Tibial artery (tissue), 4 donors: ENCODE results near the gene ERVFRD-1.

ENCODE experiments used
- DNase-seq, 2 donors: peaks; one replicate each; pipeline ENCODE4 v3.0.0-alpha.2; 2019
- H3K27ac ChIP-seq, 2 donors: fragments of 200-600 bp; sonication (generic) in 1 of 2; 1 replicate in 1 of 2; 2 replicates in 1 of 2; pipeline ENCODE4 v1.5.1; 2018 to 2019; ENCODE audit warnings: mild to moderate bottlenecking in 1 of 2
- H3K27me3 ChIP-seq, 2 donors: fragments of 200-600 bp; sonication (generic) in 1 of 2; one replicate each; pipeline versions ENCODE4 v1.5.1 to v1.6.0; 2016 to 2019
- H3K36me3 ChIP-seq, 3 donors: fragments of 200-600 bp; sonication (generic) in 2 of 3; one replicate each; pipeline ENCODE4 v1.5.1; 2016 to 2019; ENCODE audit warnings: mild to moderate bottlenecking in 2 of 3
- H3K4me1 ChIP-seq, 4 donors: fragments of 200-600 bp; sonication (generic) in 2 of 4; 1 replicate in 3 of 4; 2 replicates in 1 of 4; pipeline ENCODE4 v1.5.1; 2016 to 2019
- H3K4me3 ChIP-seq, 2 donors: fragments of 200-600 bp; sonication (generic) in 1 of 2; 1 replicate in 1 of 2; 2 replicates in 1 of 2; pipeline ENCODE4 v1.5.1; 2018 to 2019; ENCODE audit warnings: mild to moderate bottlenecking in 2 of 2
- H3K9me3 ChIP-seq, 3 donors: fragments of 200-600 bp; sonication (generic) in 1 of 3; one replicate each; pipeline ENCODE4 v1.5.1; 2016 to 2019
- CTCF ChIP-seq, 2 experiments: fragments of 200-600 bp in 1 of 2; fragments of 450-650 bp in 1 of 2; IDR thresholded peaks; one replicate each; pipeline ENCODE4 v1.5.1; 2017 to 2019; ENCODE audit warnings: antibody characterized with exemption in 2 of 2, mild to moderate bottlenecking in 1 of 2, moderate library complexity in 1 of 2
- intact Hi-C: fragments of 100-400 bp; cut with DNase I; formaldehyde crosslinking; loops from one replicate; pipeline ENCODE4 v1.15.0; 2023; ENCODE audit warnings: low total_unique reads

Gene ERVFRD-1

DNA sequence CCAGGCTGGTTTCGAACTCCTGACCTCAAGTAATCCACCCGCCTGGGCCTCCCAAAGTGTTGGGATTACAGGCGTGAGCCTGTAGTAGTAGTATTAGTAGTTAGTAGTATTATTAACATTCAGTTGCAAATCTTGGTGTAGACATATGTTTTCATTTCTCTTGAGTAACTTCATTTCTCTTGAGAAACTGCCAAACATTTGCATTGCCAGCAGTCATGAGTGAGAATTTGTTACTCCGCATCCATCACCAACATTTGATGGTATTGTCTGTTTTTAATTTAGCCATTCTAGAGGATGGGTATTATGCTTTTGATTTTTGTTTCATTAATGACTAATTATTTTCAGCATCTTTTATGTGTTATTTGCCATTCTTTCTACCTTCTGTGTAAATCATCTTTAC lies 1.5 kb upstream of the ERVFRD-1 start:
- no peak for DNase-seq
- intact Hi-C loops: no loop called here

DNA sequence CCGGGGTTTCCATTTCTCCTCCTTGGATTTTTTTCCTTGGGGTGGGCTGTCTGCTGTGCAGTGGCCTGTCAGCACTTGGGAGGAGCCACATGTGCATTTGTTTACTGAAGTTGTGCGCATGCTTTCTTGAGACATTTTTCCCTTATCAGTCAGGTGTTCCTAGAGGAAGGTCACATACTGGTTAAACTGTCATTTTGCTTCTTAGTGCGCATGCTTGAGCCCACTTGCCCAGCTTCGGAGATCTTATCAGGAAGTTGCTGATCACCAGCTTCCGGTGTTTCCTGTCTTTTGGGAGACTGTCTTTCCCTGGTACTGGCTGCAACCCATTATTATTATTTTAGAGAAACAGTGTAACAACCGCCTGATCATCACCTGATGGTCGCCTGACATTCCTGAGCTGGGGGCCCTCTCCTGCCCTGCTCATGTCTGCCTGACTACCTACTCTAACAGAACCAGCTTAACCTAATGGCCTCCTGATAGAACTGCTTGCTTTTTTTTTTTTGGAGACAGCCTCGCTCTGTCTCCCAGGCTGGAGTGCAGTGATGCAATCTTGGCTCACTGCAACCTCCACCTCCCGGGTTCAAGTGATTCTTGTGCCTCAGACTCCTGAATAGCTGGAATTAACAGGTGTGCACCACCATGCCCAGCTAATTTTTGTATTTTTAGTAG lies 378 bp upstream of the ERVFRD-1 start:
- no peak for DNase-seq

More for the DNA sequence above, 1.5 kb upstream of the ERVFRD-1 start:
- Histone ChIP-seq H3K4me1 (peaks cover 0 to 6% (median 0%) of the 10 kb centered on the region in 4 donors), H3K4me3 (no peak overlapping the region), H3K27me3 (no peaks in the 10 kb centered on the region), H3K36me3 (no peaks in the 10 kb centered on the region), H3K9me3 (no peaks in the 10 kb centered on the region), H3K27ac (no peak overlapping the region)
- no peak for TF ChIP-seq CTCF (IDR thresholded peaks at IDR 0.05)

DNA sequence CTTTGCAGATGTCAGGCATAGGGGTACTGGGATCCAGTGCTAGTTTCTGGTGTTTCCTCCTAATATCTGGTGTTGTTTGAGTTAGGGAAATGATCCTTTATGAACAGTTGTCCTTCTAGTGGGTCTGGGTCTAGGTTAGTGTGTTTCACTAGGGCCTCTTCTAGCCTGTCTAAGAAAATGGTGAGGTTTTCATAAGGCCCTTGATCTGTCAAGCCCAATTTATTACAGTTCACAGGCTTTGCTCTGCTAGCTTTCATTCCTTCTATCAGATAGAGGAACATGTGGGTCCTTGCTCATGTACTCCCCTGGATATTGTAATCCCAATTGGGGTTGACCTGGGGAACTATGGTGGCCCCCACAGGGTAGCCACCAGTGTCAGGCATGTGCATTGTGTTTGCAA lies 2.8 kb downstream of the ERVFRD-1 start:
- H3K4me1 ChIP-seq: peaks cover 0 to 6% (median 0%) of the 10 kb centered on the region in 4 donors
- no peaks in the 10 kb centered on the region for H3K36me3 ChIP-seq
- H3K4me3 ChIP-seq: no peak overlapping the region
- no peaks in the 10 kb centered on the region for H3K9me3 ChIP-seq
- H3K27me3 ChIP-seq: no peaks in the 10 kb centered on the region
- no peak for DNase-seq
- no peak overlapping the region for H3K27ac ChIP-seq
- intact Hi-C loops: no loop called here
- no peak for TF ChIP-seq CTCF (IDR thresholded peaks at IDR 0.05)

More for the DNA sequence above, 378 bp upstream of the ERVFRD-1 start:
- intact Hi-C loops: no loop called here
- no peaks in the 10 kb centered on the region for H3K36me3 ChIP-seq
- H3K27ac ChIP-seq: no peak overlapping the region
- no peak for TF ChIP-seq CTCF (IDR thresholded peaks at IDR 0.05)
- peaks cover 0 to 6% (median 0%) of the 10 kb centered on the region in 4 donors for H3K4me1 ChIP-seq
- no peaks in the 10 kb centered on the region for H3K27me3 ChIP-seq
- H3K9me3 ChIP-seq: no peaks in the 10 kb centered on the region
- H3K4me3 ChIP-seq: no peak overlapping the region

GRCh38 chr6:11103065-11103464 lies 8.5 kb downstream of the ERVFRD-1 start:
- Histone ChIP-seq H3K36me3 (no peaks in the 10 kb centered on the region), H3K27ac (no peak overlapping the region), H3K4me1 (no peaks in the 10 kb centered on the region), H3K27me3 (no peaks in the 10 kb centered on the region), H3K4me3 (no peak overlapping the region), H3K9me3 (no peaks in the 10 kb centered on the region)
- no peak for DNase-seq
- intact Hi-C loops: no loop called here
- no peak for TF ChIP-seq CTCF (IDR thresholded peaks at IDR 0.05)

DNA sequence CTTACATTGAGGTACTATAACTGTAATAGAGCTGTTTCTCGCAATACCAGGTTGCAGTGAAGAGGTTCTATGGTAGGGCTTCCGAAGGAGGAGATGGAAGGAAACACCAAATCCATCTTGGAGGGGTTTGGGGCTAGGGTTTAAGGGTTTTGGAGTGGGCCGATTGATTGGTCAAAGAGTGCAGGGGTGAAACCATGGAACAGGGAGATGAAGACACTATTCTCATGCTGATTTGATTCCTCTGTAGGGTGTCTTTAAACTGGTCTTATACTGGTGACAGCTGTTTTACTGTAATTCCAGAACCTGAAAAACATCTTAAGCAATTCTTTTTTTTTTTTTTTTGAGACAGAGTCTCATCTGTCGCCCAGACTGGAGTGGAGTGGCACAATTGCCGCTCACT lies 10.1 kb downstream of the ERVFRD-1 start:
- Histone ChIP-seq H3K9me3 (no peaks in the 10 kb centered on the region), H3K27ac (no peak overlapping the region), H3K4me3 (no peak overlapping the region), H3K36me3 (no peaks in the 10 kb centered on the region), H3K4me1 (no peaks in the 10 kb centered on the region), H3K27me3 (no peaks in the 10 kb centered on the region)
- intact Hi-C loops: no loop called here
- no peak for TF ChIP-seq CTCF (IDR thresholded peaks at IDR 0.05)
- no peak for DNase-seq
